Measurements from ENCODE around the gene ZNF48.

Gene ZNF48

DNA sequence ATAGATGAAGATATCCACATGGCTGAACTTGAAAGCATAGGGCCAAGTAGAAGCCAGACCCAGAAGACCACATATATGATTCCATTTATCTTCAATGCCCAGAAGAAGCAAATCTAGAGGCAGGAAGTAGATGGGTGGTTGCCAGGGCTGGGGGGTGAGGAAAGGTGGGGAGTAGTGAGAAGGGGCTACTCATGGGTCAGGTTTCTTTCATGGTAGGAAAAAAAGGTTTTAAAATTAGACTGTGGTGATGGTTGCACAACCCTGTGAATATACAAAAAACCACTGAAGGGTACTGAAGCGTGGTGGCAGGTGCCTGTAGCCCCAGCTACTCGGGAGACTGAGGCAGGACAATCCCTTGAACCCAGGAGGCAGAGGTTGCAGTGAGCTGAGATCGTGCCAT, 45.5 kb upstream of the ZNF48 start:
- Histone ChIP-seq H3K23ac (ENCODE audit: low read depth, low read length, poor library complexity) (no peak overlapping the region), H3K14ac (ENCODE audit: low read length) (no peak overlapping the region), H3K4me1 (ENCODE audit: control insufficient read depth in 2 of 2, insufficient read depth in 1 of 2, low read depth in 1 of 2, low read length in 2 of 2) (peaks cover 4 to 5% of the 10 kb centered on the region in 2 donors), H3K18ac (ENCODE audit: low read length) (no peak overlapping the region), H3K4ac (ENCODE audit: low read length) (no peak overlapping the region), H3K27me3 (ENCODE audit: control insufficient read depth in 3 of 3, insufficient read depth in 3 of 3, low read depth in 1 of 3, low read length in 3 of 3) (no peaks in the 10 kb centered on the region), H2AK5ac (ENCODE audit: low read depth, low read length) (no peak overlapping the region), H2BK5ac (ENCODE audit: low read length) (no peak overlapping the region), H3K9me3 (replicated peaks in 1 of 2; ENCODE audit: control insufficient read depth in 2 of 2, insufficient read depth in 1 of 2, low read depth in 1 of 2, low read length in 2 of 2) (no peaks in the 10 kb centered on the region), H3K27ac (replicated peaks; ENCODE audit: low read length) (no peak overlapping the region), H3K4me2 (ENCODE audit: insufficient read depth, low read length, poor library complexity, severe bottlenecking) (no peak overlapping the region), H3K9ac (ENCODE audit: low read depth, low read length, poor library complexity) (no peak overlapping the region), H4K91ac (ENCODE audit: low read depth, low read length, poor library complexity) (no peak overlapping the region), H2AFZ (ENCODE audit: low read length) (no peak overlapping the region), H3K36me3 (replicated peaks in 1 of 2; ENCODE audit: control insufficient read depth in 2 of 2, insufficient read depth in 2 of 2, low read length in 2 of 2) (peaks cover 35 to 41% of the 10 kb centered on the region in 2 donors), H2BK120ac (ENCODE audit: low read depth, low read length) (no peak overlapping the region), H2BK15ac (ENCODE audit: low read length) (no peak overlapping the region), H3K4me3 (ENCODE audit: low read length in 2 of 2) (no peak overlapping the region), H2BK12ac (ENCODE audit: low read length) (no peak overlapping the region), H4K8ac (ENCODE audit: low read depth, low read length) (no peak overlapping the region), H3K79me1 (ENCODE audit: low read depth, low read length) (peaks cover 12% of the 10 kb centered on the region)
- no CpG with 5 or more reads among the region's 3 CpGs for WGBS, 2 donors (ENCODE audit: extremely low coverage in 2 of 2, insufficient read length in 2 of 2, insufficient replicate concordance in 1 of 2)
- DNase-seq (ENCODE audit: low spot score): no peak

DNA sequence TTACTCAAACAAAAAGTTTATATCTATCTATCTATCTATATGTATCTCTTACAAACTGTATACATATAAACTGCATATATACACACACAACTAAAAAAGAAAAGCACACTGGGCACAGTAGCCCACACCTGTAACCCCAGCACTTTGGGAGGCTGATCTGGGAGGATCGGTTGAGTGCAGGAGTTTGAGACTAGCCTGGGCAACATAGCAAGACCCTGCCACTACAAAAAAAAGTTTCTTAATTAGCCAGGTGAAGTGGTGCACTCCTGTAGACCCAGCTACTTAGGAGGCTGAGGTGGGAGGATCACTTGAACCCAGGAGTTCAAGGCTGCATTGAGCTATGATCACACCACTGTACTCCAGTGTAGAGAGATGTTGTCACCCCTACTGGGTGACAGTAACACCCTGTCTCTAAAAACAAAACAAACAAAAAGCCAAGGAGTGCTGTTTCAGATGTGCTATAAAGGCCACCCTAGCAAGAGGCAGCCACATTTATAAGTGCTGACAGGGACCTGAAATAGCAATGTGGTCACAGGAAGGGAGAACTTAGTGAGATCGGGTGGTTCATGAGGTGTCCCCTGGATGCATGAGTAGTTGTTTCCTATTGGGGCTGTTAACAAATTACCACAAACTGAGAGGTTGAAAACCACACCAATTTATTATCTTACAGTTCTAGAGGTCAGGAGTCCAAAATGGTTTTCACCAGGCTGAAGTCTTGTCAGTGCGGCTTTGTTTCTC, 44.9 kb upstream of the ZNF48 start:
- H3K23ac ChIP-seq (ENCODE audit: low read depth, low read length, poor library complexity): no peak overlapping the region
- H3K9me3 ChIP-seq (replicated peaks in 1 of 2; ENCODE audit: control insufficient read depth in 2 of 2, insufficient read depth in 1 of 2, low read depth in 1 of 2, low read length in 2 of 2): no peaks in the 10 kb centered on the region
- H3K4ac ChIP-seq (ENCODE audit: low read length): no peak overlapping the region
- no peak overlapping the region for H3K14ac ChIP-seq (ENCODE audit: low read length)
- no peak overlapping the region for H2BK12ac ChIP-seq (ENCODE audit: low read length)
- H3K4me1 ChIP-seq (ENCODE audit: control insufficient read depth in 2 of 2, insufficient read depth in 1 of 2, low read depth in 1 of 2, low read length in 2 of 2): peaks cover 4 to 5% of the 10 kb centered on the region in 2 donors
- H2BK120ac ChIP-seq (ENCODE audit: low read depth, low read length): no peak overlapping the region
- H3K27me3 ChIP-seq (ENCODE audit: control insufficient read depth in 3 of 3, insufficient read depth in 3 of 3, low read depth in 1 of 3, low read length in 3 of 3): no peaks in the 10 kb centered on the region
- no peak overlapping the region for H3K4me3 ChIP-seq (ENCODE audit: low read length in 2 of 2)
- H4K8ac ChIP-seq (ENCODE audit: low read depth, low read length): peak overlapping the region; percentile 3
- no peak overlapping the region for H3K4me2 ChIP-seq (ENCODE audit: insufficient read depth, low read length, poor library complexity, severe bottlenecking)
- H3K9ac ChIP-seq (ENCODE audit: low read depth, low read length, poor library complexity): no peak overlapping the region
- H4K91ac ChIP-seq (ENCODE audit: low read depth, low read length, poor library complexity): no peak overlapping the region
- H3K18ac ChIP-seq (ENCODE audit: low read length): no peak overlapping the region
- H3K36me3 ChIP-seq (replicated peaks in 1 of 2; ENCODE audit: control insufficient read depth in 2 of 2, insufficient read depth in 2 of 2, low read length in 2 of 2): peaks cover 35 to 41% of the 10 kb centered on the region in 2 donors
- H3K79me1 ChIP-seq (ENCODE audit: low read depth, low read length): peaks cover 14% of the 10 kb centered on the region
- no peak overlapping the region for H2AK5ac ChIP-seq (ENCODE audit: low read depth, low read length)
- WGBS, 2 donors (ENCODE audit: extremely low coverage in 2 of 2, insufficient read length in 2 of 2, insufficient replicate concordance in 1 of 2): no CpG with 5 or more reads among the region's 3 CpGs
- no peak overlapping the region for H3K27ac ChIP-seq (replicated peaks; ENCODE audit: low read length)
- H2AFZ ChIP-seq (ENCODE audit: low read length): no peak overlapping the region
- no peak overlapping the region for H2BK15ac ChIP-seq (ENCODE audit: low read length)
- no peak for DNase-seq (ENCODE audit: low spot score)
- H2BK5ac ChIP-seq (ENCODE audit: low read length): no peak overlapping the region

DNA sequence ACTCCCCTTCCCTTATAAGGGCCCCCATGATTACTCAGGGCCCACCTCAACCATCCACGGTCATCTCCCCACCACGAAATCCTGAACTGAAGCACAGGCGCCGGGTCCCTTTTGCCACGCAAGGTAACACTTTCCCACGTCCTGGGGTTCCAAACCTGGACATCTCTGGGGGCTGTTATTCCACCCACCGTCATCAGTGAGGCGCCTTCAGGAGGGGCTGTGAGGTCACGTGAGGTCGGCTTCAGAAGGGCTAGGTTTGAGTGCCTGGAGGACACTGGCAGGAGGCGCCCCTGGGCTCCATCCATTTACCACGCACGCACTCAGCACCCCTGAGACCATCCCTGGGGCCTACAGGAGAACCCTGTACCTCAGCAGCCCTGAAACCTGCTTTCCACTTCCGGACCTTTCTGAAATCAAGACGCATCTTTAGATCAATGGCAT, 44.2 kb upstream of the ZNF48 start:
- H3K18ac ChIP-seq (ENCODE audit: low read length): no peak overlapping the region
- no peak overlapping the region for H2AK5ac ChIP-seq (ENCODE audit: low read depth, low read length)
- no peak overlapping the region for H3K9ac ChIP-seq (ENCODE audit: low read depth, low read length, poor library complexity)
- no peak for DNase-seq (ENCODE audit: low spot score)
- H2BK15ac ChIP-seq (ENCODE audit: low read length): no peak overlapping the region
- H3K4ac ChIP-seq (ENCODE audit: low read length): no peak overlapping the region
- no peak overlapping the region for H3K4me3 ChIP-seq (ENCODE audit: low read length in 2 of 2)
- no peak overlapping the region for H3K23ac ChIP-seq (ENCODE audit: low read depth, low read length, poor library complexity)
- H3K4me2 ChIP-seq (ENCODE audit: insufficient read depth, low read length, poor library complexity, severe bottlenecking): no peak overlapping the region
- H2BK12ac ChIP-seq (ENCODE audit: low read length): no peak overlapping the region
- no CpG with 5 or more reads among the region's 15 CpGs for WGBS, 2 donors (ENCODE audit: extremely low coverage in 2 of 2, insufficient read length in 2 of 2, insufficient replicate concordance in 1 of 2)
- H3K14ac ChIP-seq (ENCODE audit: low read length): no peak overlapping the region
- no peak overlapping the region for H4K91ac ChIP-seq (ENCODE audit: low read depth, low read length, poor library complexity)
- H3K79me1 ChIP-seq (ENCODE audit: low read depth, low read length): peaks cover 14% of the 10 kb centered on the region
- H2BK5ac ChIP-seq (ENCODE audit: low read length): no peak overlapping the region
- no peak overlapping the region for H2AFZ ChIP-seq (ENCODE audit: low read length)
- no peak overlapping the region for H3K27ac ChIP-seq (replicated peaks; ENCODE audit: low read length)
- H3K4me1 ChIP-seq (ENCODE audit: control insufficient read depth in 2 of 2, insufficient read depth in 1 of 2, low read depth in 1 of 2, low read length in 2 of 2): peaks cover 6 to 8% of the 10 kb centered on the region in 2 donors
- H2BK120ac ChIP-seq (ENCODE audit: low read depth, low read length): no peak overlapping the region
- peaks cover 35 to 41% of the 10 kb centered on the region in 2 donors for H3K36me3 ChIP-seq (replicated peaks in 1 of 2; ENCODE audit: control insufficient read depth in 2 of 2, insufficient read depth in 2 of 2, low read length in 2 of 2)
- no peak overlapping the region for H4K8ac ChIP-seq (ENCODE audit: low read depth, low read length)
- H3K9me3 ChIP-seq (replicated peaks in 1 of 2; ENCODE audit: control insufficient read depth in 2 of 2, insufficient read depth in 1 of 2, low read depth in 1 of 2, low read length in 2 of 2): no peaks in the 10 kb centered on the region
- H3K27me3 ChIP-seq (ENCODE audit: control insufficient read depth in 3 of 3, insufficient read depth in 3 of 3, low read depth in 1 of 3, low read length in 3 of 3): no peaks in the 10 kb centered on the region

DNA sequence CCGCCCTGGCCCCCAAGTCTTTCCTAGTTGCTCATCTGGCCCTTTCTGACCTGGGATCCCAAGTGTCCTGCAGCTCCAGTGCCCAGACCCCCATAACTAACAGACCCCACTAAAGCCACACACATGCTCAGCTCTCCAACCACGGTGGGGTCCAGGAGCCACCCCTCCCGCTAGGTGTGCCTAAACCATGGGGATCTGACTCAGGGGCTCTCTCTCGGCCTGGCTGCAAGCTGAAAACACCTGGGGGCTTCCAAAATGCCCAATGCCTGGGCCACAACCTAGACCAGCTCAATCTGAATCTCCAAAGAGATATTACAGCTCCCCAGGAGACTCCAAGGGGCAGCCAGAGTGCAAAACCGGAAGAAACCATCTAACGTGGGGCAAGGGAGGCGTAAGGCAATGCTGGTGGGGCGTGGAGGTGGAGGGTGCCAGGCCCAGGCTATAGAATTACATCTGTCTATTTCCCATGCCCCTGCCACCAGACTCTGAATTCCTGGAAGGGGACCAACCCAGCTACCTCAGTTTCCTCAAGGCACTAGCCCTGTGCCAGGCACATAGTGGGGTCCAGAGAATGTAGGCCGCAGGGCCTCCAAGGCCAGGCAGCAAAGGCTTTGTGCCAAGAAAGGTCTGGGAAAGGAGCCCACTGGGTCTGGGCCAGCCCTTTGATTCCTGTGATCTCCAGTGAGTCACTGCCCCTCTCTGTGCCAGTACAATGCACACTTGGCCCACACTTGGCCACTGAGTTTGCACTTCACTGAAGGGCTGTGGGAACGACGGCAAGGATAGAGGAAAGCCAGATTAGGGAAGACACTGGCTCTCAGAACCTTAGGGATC, 43.4 kb upstream of the ZNF48 start:
- Histone ChIP-seq H2BK15ac (ENCODE audit: low read length) (no peak overlapping the region), H3K36me3 (replicated peaks in 1 of 2; ENCODE audit: control insufficient read depth in 2 of 2, insufficient read depth in 2 of 2, low read length in 2 of 2) (peaks cover 35 to 43% of the 10 kb centered on the region in 2 donors), H4K8ac (ENCODE audit: low read depth, low read length) (no peak overlapping the region), H3K27ac (replicated peaks; ENCODE audit: low read length) (no peak overlapping the region), H3K79me1 (ENCODE audit: low read depth, low read length) (peaks cover 14% of the 10 kb centered on the region), H3K23ac (ENCODE audit: low read depth, low read length, poor library complexity) (no peak overlapping the region), H3K27me3 (ENCODE audit: control insufficient read depth in 3 of 3, insufficient read depth in 3 of 3, low read depth in 1 of 3, low read length in 3 of 3) (no peaks in the 10 kb centered on the region), H3K4me3 (ENCODE audit: low read length in 2 of 2) (no peak overlapping the region), H3K9me3 (replicated peaks in 1 of 2; ENCODE audit: control insufficient read depth in 2 of 2, insufficient read depth in 1 of 2, low read depth in 1 of 2, low read length in 2 of 2) (no peaks in the 10 kb centered on the region), H2AFZ (ENCODE audit: low read length) (no peak overlapping the region), H2BK120ac (ENCODE audit: low read depth, low read length) (no peak overlapping the region), H3K9ac (ENCODE audit: low read depth, low read length, poor library complexity) (no peak overlapping the region), H3K18ac (ENCODE audit: low read length) (no peak overlapping the region), H3K4me1 (ENCODE audit: control insufficient read depth in 2 of 2, insufficient read depth in 1 of 2, low read depth in 1 of 2, low read length in 2 of 2) (peaks cover 8 to 10% of the 10 kb centered on the region in 2 donors), H3K4me2 (ENCODE audit: insufficient read depth, low read length, poor library complexity, severe bottlenecking) (no peak overlapping the region), H3K14ac (ENCODE audit: low read length) (no peak overlapping the region), H2BK5ac (ENCODE audit: low read length) (no peak overlapping the region), H4K91ac (ENCODE audit: low read depth, low read length, poor library complexity) (no peak overlapping the region), H2BK12ac (ENCODE audit: low read length) (no peak overlapping the region), H3K4ac (ENCODE audit: low read length) (no peak overlapping the region), H2AK5ac (ENCODE audit: low read depth, low read length) (no peak overlapping the region)
- no CpG with 5 or more reads among the region's 11 CpGs for WGBS, 2 donors (ENCODE audit: extremely low coverage in 2 of 2, insufficient read length in 2 of 2, insufficient replicate concordance in 1 of 2)
- DNase-seq (ENCODE audit: low spot score): no peak
